GF-D8 (cell line): Measurements from ENCODE around the gene XRCC1.
"Not testable (repeated sequence)": the region's sequence is repeated elsewhere in the genome, so short reads cannot be mapped to it uniquely, and the experiment has no call there.

Experiments
- DNase-seq: peaks from one replicate; lab custom pipeline; 2025; lab: John Stamatoyannopoulos, UW

The XRCC1 gene

DNA sequence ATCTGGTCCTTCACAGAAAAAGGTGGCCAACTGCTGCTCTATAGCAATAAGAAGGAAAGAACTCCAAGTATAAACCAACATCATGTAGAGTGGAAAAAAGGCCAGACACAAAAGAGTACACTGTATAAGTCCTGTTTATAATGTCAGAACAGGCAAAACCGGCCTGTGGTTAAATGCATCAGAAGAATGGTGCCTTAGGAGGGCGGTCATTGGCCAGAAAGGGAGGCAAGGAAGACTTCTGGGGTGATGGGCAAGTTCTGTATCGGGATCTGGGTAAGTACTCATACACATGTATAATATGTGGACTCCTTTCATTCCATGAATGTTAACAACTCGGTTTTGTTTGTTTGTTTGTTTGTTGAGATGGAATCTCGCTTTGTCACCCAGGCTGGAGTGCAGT is 52.4 kb downstream of the XRCC1 start:
- DNase-seq: no peak

DNA sequence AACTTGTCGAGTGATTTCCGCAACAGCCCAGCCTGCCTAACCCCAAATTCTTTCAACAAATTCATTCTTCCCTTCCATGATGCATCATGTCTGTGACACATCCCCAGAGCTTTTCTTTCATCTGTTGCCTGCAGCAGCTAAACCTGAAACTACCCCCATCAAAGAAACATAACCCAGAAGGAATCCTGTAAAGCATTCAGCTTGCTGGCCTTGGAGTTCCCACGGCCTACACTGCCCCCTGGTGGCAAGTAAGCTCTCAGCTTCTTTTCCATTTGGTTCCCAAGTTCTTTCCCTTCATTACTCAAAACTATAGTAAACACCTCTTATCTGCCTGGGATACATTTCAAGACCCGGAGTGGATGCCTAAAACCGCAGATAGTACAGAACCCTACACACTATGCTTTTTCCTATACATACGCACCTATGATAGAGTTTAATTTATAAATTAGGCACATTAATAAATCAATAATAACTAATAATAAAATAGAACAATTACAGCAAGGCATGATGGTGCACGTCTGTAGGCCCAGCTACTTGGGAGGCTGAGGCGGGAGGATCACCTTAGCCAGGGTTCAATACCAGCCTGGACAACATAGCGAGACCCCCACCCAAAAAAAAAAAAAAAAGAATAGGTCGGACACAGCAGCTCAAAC is 55.8 kb downstream of the XRCC1 start:
- peak; percentile 26 for DNase-seq

DNA sequence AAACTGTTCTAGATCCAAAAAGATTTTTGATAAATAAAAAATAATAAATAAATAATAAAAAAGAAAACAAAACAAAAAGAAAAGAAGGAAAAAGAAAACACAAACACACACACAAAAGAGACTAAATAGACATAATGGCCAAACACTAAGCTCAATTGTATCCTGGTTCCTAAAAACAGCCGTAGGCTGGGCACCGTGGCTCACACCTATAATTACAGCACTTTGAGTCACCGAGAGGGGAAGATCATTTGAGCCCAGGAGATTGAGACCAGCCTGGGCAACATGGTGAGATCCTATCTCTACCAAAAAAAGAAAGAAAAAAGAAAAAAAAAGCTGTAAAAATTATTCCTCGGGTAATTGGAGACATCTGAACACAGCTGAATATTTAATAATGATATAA is 57.3 kb downstream of the XRCC1 start:
- no peak for DNase-seq

DNA sequence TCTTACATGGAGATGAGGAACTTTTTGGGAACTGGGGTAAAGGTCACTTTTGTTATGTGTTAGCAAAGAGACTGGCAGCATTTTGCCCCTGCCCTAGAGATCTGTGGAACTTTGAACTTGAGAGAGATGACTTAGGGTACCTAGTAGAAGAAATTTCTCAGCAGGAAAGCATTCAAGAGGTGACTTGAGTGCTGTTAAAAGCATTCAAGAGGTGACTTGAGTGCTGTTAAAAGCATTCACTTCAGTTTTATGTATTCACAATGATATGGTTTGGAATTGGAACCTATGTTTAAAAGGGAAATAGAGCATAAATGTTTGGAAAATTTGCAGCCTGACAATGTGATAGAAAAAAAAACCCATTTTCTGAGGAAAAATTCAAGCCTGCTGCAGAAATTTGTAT is 62.9 kb downstream of the XRCC1 start:
- not testable (repeated sequence) for DNase-seq

GRCh38 chr19:43511324-43511723 is 64.0 kb downstream of the XRCC1 start:
- no peak for DNase-seq

DNA sequence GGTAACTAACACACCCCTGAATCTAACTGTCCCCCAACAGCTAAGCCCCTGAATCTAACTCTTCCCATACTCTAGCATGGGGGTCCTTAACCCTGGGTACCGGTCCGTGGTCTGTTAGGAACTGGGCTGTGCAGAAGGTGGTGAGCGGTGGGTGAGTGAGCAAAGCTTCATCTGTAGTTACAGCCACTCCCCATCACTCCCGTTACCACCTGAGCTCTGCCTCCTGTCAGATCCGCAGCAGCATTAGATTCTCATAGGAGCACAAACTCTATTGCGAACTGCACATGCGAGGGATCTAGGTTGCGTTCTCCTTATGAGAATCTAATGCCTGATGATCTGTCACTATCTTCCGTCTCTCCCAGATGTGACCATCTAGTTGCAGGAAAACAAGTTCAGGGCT is 64.6 kb downstream of the XRCC1 start:
- DNase-seq: no peak

- no peak for DNase-seq
Observed at GRCh38 chr19:43507880-43508279, 67.4 kb downstream of the XRCC1 start.

GRCh38 chr19:43506629-43507028 is 68.7 kb downstream of the XRCC1 start:
- no peak for DNase-seq

GRCh38 chr19:43505941-43506340 is 69.4 kb downstream of the XRCC1 start:
- DNase-seq: no peak

DNA sequence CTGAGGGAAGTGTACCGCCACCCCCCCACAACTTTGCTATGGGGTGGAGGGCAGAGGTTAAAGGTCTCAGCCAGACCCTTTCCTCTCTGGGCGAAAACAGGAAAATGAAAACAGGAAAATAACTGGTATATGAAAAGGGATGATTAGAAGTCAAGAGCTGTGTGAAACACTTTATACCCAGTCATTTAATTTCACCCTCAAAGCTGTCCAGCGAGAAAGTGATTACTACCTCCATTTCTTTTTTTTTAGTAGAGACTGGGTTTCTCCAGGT is 70.2 kb downstream of the XRCC1 start:
- no peak for DNase-seq

DNA sequence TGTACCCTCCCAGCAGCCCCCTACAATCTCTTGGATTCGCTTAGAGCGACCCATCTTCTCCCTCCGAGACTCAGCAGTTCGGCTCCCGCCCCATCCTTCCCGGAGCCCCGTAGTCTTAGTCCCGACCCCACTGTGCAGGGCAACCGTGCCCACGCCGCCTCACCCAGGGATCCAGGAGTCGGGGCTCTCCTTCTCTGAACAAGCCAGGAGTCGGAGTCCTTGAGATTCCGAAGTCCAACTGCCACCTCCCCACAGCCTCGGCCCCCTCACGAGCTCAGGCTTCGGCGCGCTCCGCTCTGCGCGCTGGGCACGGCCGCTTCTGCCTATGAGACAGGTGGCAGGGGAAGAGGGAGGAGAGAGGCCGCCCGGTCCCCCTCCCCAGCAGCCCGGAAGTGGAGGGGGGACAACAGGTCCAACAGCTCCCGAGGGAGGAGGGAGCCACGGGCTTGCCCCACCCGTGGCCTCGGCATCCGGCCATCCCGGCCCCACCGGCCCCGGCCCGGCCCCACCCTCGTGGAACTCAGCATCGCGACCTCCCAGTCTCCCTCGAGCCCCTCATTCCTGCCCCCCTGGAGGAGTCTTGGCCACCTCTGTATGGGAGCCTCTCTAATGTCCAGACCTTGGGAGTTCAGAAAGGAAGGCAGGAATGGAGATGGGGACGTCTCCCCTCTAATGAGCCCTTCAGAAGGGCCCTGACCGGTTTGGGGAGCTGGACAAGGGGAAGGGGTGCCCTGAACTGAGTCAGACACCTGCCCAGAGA is 70.7 kb downstream of the XRCC1 start, which contains the start of gene PHLDB3:
PHLDB3 (minus strand) TSS at position 321 of the 760 bp plus-strand sequence. CDS start 628 bp downstream, outside the sequence.
- DNase-seq: no peak

GRCh38 chr19:43503501-43504425 is 71.6 kb downstream of the XRCC1 start:
- peak; percentile 73 for DNase-seq

GRCh38 chr19:43502419-43502976 is 72.8 kb downstream of the XRCC1 start:
- no peak for DNase-seq

- DNase-seq: no peak
Observed at GRCh38 chr19:43501661-43502418, 73.5 kb downstream of the XRCC1 start.

DNA sequence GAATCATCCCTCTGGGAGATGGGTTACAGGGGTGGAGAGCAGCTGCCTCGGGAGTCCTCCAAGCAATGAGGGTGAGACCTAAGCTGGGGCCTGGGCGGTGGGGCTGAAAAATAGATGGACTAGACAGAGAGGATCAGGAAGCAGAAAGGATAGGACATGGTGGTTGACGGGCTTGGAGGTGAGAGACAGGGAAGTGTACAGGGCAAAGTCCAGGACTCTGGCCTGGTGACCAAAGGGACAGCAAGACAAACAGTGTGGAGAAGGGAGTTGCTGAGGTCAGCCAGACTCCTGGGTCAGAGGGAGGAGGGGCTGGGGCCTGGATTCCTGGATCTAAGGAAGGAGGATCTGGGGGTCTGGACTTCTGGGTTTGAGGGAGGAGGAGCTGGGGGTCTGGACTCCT is 76.3 kb downstream of the XRCC1 start:
- no peak for DNase-seq

GRCh38 chr19:43498233-43498842 is 77.0 kb downstream of the XRCC1 start:
- no peak for DNase-seq

GRCh38 chr19:43496960-43497359 is 78.4 kb downstream of the XRCC1 start:
- no peak for DNase-seq

DNA sequence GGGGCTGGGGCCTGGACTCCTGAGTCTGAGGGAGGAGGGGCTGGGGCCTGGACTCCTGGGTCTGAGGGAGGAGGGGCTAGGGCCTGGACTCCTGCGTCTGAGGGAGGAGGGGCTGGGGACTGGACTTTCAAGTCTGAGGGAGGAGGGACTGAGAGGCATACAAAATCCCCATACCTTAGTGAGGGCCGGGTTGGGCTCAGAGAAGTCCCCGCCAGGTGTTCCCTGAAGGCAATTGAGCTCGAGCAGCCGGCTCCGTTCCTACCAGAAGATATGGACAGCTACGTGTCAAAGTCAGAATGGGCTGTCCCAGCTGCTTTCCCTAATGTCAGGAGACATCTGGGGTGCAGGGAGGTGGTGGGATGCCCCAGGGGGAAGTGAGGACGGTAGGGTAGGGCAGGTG is 80.2 kb downstream of the XRCC1 start:
- no peak for DNase-seq
